Measurements from ENCODE around the gene ZNF722.
"Not testable (repeated sequence)": the region's sequence is repeated elsewhere in the genome, so short reads cannot be mapped to it uniquely, and the experiment has no call there.

Gene ZNF722

DNA sequence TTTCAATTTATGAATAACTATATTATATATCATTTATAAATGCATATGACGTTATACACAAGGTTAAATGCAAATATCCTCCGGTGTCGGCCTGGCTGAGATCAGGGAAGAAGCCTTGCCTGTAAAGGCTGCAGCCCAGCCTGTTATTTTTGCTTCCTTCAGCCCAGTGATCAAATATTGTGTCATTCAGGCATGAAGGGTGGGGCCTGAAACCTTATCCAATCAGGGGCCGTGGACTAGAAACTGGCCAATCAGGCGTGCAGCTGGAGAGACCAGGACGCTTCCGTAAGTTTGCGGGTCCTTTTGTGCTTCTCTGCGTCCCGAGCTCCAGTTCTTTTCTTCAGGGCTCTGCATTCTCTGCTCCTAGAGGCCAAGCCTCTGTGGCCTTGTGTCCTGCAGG is at the start of gene ZNF722:
Gene ZNF722 (plus strand): TSS at position 301 of the 400 bp plus-strand sequence. CDS start 113 bp downstream, outside the sequence.
- TF ChIP-seq, protein P1, sequence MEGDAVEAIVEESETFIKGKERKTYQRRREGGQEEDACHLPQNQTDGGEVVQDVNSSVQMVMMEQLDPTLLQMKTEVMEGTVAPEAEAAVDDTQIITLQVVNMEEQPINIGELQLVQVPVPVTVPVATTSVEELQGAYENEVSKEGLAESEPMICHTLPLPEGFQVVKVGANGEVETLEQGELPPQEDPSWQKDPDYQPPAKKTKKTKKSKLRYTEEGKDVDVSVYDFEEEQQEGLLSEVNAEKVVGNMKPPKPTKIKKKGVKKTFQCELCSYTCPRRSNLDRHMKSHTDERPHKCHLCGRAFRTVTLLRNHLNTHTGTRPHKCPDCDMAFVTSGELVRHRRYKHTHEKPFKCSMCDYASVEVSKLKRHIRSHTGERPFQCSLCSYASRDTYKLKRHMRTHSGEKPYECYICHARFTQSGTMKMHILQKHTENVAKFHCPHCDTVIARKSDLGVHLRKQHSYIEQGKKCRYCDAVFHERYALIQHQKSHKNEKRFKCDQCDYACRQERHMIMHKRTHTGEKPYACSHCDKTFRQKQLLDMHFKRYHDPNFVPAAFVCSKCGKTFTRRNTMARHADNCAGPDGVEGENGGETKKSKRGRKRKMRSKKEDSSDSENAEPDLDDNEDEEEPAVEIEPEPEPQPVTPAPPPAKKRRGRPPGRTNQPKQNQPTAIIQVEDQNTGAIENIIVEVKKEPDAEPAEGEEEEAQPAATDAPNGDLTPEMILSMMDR (IDR thresholded peaks at IDR 0.05; ENCODE audit: borderline replicate concordance, control extremely low read depth, extremely low read depth, insufficient read depth, missing control alignments): no peak
- in situ Hi-C loops (cut with MboI; ENCODE audit: low sequenced_read_pairs, unreplicated experiment): no loop called here
- no peak for DNase-seq (ENCODE audit: low spot score)

DNA sequence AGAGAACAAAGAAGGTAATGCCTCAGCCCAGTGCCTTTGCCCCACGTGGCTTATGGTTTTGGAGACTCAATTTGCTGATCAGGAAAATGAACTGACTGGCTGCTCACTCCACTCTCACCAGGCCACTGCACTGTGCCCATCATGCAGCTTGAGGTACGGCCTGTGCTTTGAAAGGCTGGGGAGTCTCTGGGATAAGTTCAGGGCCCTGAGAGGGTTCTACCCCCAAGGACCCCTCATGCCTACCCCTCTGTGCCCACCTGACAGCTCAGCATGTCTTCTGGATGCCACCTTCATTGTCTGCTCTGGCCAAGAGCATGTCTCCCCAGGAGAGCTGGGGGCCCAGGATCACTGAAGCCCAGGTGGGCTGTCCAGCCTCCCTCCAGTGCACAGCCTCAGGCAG is 45.5 kb upstream of the ZNF722 start:
- DNase-seq (ENCODE audit: low spot score): no peak
- TF ChIP-seq, protein P1 (IDR thresholded peaks at IDR 0.05; ENCODE audit: borderline replicate concordance, control extremely low read depth, extremely low read depth, insufficient read depth, missing control alignments): no peak
- in situ Hi-C loops (cut with MboI; ENCODE audit: low sequenced_read_pairs, unreplicated experiment): no loop called here

DNA sequence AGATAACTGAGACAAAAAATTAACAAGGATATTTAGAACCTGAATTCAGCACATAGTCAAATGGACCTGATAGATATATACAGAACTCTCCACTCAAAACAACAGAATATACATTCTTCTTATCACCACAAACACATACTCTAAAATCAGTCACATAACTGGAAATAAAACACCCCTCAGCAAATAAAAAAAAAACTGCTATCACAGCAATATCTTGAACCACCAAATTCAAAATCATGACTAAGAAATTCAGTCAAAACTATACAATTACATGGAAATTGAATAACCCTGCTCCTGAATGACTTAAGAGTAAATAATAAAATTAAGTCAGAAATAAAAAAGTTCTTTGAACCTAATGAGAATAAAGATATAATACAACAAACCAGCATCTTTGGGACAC is 30.0 kb upstream of the ZNF722 start:
- TF ChIP-seq, protein P1 (IDR thresholded peaks at IDR 0.05; ENCODE audit: borderline replicate concordance, control extremely low read depth, extremely low read depth, insufficient read depth, missing control alignments): no peak
- no peak for DNase-seq (ENCODE audit: low spot score)
- in situ Hi-C loops (cut with MboI; ENCODE audit: low sequenced_read_pairs, unreplicated experiment): no loop called here

DNA sequence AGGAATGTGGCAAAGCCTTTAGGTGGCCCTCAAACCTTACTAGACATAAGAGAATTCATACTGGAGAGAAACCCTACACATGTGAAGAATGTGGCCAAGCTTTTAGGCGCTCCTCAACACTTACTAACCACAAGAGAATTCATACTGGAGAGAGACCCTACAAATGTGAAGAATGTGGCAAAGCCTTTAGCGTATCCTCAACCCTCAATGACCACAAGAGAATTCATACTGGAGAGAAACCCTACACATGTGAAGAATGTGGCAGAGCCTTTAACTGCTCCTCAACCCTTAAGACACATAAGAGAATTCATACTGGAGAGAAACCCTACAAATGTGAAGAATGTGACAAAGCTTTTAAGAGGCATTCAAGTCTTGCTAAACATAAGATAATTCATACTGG is 16.8 kb downstream of the ZNF722 start:
- in situ Hi-C loops (cut with MboI; ENCODE audit: low sequenced_read_pairs, unreplicated experiment); DNase-seq (ENCODE audit: low spot score): not testable (repeated sequence)

DNA sequence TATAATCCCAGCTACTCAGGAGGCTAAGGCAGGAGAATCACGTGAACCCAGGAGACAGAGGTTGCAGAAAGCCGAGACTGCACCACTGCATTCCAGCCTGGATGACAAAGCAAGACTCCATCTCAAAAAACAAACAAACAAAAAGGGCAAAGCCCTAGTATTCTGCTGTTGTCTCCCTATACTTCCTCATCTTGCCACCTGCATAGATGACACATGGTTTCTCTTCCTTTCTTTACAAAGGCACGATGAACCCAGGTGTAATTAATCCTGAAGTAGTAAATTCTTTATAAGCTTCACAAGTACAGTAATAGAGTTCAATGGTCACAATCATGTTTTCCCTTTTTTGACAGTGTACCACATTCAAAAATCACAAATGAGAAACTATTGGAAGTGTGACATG is 36.7 kb downstream of the ZNF722 start:
- in situ Hi-C loops (cut with MboI; ENCODE audit: low sequenced_read_pairs, unreplicated experiment): no loop called here
- TF ChIP-seq, protein P1 (IDR thresholded peaks at IDR 0.05; ENCODE audit: borderline replicate concordance, control extremely low read depth, extremely low read depth, insufficient read depth, missing control alignments): no peak
- no peak for DNase-seq (ENCODE audit: low spot score)

DNA sequence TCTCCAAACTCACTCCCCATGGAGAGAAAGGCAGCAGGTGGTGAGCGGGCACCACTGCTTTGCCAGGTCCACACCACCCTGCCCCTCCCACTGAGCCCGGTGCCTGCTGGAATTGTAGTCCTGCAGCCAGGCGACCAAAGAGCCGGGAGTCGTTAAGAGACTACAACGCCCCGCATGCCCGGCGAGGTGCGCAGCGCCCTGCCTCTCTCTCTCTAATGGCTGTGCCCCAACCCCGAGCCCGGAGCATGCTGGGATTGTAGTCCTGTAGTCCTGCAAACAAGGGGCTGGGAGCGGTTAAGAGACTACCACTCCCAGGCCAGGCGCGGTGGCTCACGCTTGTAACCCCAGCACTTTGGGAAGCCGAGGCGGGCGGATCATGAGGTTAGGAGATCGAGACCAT is 38.4 kb downstream of the ZNF722 start:
- TF ChIP-seq, protein P1 (IDR thresholded peaks at IDR 0.05; ENCODE audit: borderline replicate concordance, control extremely low read depth, extremely low read depth, insufficient read depth, missing control alignments): no peak
- in situ Hi-C loops (cut with MboI; ENCODE audit: low sequenced_read_pairs, unreplicated experiment): no loop called here

DNA sequence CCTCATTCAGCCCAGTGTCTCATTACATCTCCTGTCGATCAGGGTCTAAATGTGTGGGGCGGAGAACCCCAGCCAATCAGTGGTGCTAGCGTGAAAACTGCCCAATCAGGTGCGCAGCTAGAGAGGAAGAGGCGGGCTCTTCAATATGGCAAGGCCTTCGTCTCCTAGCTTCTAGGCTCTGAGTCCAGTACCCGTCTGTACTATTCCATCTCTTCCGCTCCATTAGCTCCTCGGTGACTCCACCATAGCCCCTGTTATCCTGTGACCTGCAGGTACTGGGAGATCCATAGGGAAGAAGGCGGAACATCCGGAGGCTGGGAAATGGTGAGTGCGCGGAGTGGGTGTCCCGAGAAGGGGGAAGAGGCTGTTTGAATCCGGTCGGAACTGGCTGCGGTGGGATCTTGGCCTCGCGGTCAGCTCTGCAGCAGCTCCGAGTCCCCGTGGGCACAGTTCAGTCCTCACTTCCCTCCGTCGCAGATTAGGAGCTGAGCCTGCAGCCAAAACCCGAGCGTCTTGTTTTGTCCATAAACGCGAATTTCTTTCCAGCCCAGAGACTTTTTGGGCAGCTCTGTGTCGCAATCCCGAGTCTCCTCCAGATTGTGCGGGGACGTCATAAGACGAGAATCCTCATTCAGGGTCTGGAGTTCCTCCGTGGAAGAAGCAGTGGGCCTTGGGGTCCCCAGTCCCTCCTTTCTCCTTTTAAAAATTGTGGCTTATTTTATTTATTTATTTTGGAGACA is 46.8 kb downstream of the ZNF722 start, which contains the start of gene ZNF727:
Gene ZNF727 (plus strand): TSS at position 134 of the 740 bp plus-strand sequence. CDS start 188 bp downstream, at position 322.
- DNase-seq (ENCODE audit: low spot score): no peak
- TF ChIP-seq, protein P1 (IDR thresholded peaks at IDR 0.05; ENCODE audit: borderline replicate concordance, control extremely low read depth, extremely low read depth, insufficient read depth, missing control alignments): no peak
- in situ Hi-C loops (cut with MboI; ENCODE audit: low sequenced_read_pairs, unreplicated experiment): no loop called here

More for the DNA sequence above, 38.4 kb downstream of the ZNF722 start:
- DNase-seq (ENCODE audit: low spot score): no peak
